Neural progenitor cell (in vitro differentiated cells): ENCODE data around the gene PADI3. TPM values are rescaled to one million over a fixed set of nuclear protein-coding genes. Genes with fewer than 3 reads are reported as not detected.

ENCODE experiments used
- DNase-seq: peaks from one replicate; pipeline ENCODE4 v3.0.0-alpha.2; 2016; ENCODE audit warnings: low spot score
- H2AFZ ChIP-seq: fragments of 200-600 bp; sonication (generic); replicated peaks from 2 replicates; pipeline ENCODE4 v1.6.1; 2016; ENCODE audit warnings: antibody characterized with exemption
- H3F3A ChIP-seq: fragments of 200-600 bp; sonication (generic); 2 replicates; pipeline ENCODE4 v1.6.1; 2016; ENCODE audit warnings: antibody characterized with exemption, low read depth
- H3K27ac ChIP-seq: fragments of 200-600 bp; sonication (generic); 2 replicates; pipeline ENCODE4 v1.5.1; 2016; ENCODE audit warnings: mild to moderate bottlenecking
- H3K27me3 ChIP-seq: fragments of 200-600 bp; sonication (generic); 2 replicates; pipeline ENCODE4 v1.6.1; 2016; ENCODE audit warnings: mild to moderate bottlenecking, moderate library complexity
- H3K36me3 ChIP-seq: fragments of 200-600 bp; sonication (generic); 2 replicates; pipeline ENCODE4 v1.5.1; 2016
- H3K4me1 ChIP-seq: fragments of 200-600 bp; sonication (generic); 2 replicates; pipeline ENCODE4 v1.6.1; 2016; ENCODE audit warnings: mixed run types
- H3K4me2 ChIP-seq: fragments of 200-600 bp; sonication (generic); 2 replicates; pipeline ENCODE4 v1.6.1; 2016
- H3K4me3 ChIP-seq: fragments of 200-600 bp; sonication (generic); 2 replicates; pipeline ENCODE4 v1.5.1; 2016
- H3K79me2 ChIP-seq: fragments of 200-600 bp; sonication (generic); 2 replicates; pipeline ENCODE4 v1.6.1; 2016; ENCODE audit warnings: low read depth
- H3K9ac ChIP-seq: fragments of 200-600 bp; sonication (generic); 2 replicates; pipeline ENCODE4 v1.6.1; 2016
- H3K9me3 ChIP-seq: fragments of 200-600 bp; sonication (generic); 2 replicates; pipeline ENCODE4 v1.5.1; 2016; ENCODE audit warnings: low read depth
- H4K20me1 ChIP-seq: fragments of 200-600 bp; sonication (generic); 2 replicates; pipeline ENCODE4 v1.6.1; 2016; ENCODE audit warnings: low read depth
- H3K27ac Mint-ChIP-seq: 3 replicates; pipeline ENCODE4 v1.8.0; 2021; ENCODE audit warnings: mixed read lengths
- H3K27me3 Mint-ChIP-seq: 2 replicates; pipeline ENCODE4 v1.8.0; 2022; ENCODE audit warnings: low read depth, mild to moderate bottlenecking, inconsistent platforms, moderate library complexity, mixed read lengths; ENCODE audit not compliant: insufficient read depth
- H3K36me3 Mint-ChIP-seq: 3 replicates; pipeline ENCODE4 v1.8.0; 2021; ENCODE audit warnings: mixed read lengths
- H3K4me1 Mint-ChIP-seq: 3 replicates; pipeline ENCODE4 v1.8.0; 2021; ENCODE audit warnings: mixed read lengths
- H3K4me3 Mint-ChIP-seq: 3 replicates; pipeline ENCODE4 v1.8.0; 2021; ENCODE audit warnings: mild to moderate bottlenecking, moderate library complexity, mixed read lengths
- H3K9me3 Mint-ChIP-seq: 3 replicates; pipeline ENCODE4 v1.8.0; 2020; ENCODE audit warnings: mixed read lengths
- CTCF ChIP-seq: fragments of 200-600 bp; sonication (generic); IDR thresholded peaks from 2 replicates; pipeline ENCODE4 v1.5.1; 2017; ENCODE audit warnings: antibody characterized with exemption, mild to moderate bottlenecking
- EZH2 ChIP-seq: fragments of 200-600 bp; sonication (generic); IDR thresholded peaks from 2 replicates; pipeline ENCODE4 v1.6.1; 2017; ENCODE audit warnings: antibody characterized with exemption, mild to moderate bottlenecking, moderate library complexity
- EZH2phosphoT487 ChIP-seq: fragments of 200-600 bp; sonication (generic); IDR thresholded peaks from 2 replicates; pipeline ENCODE4 v1.6.1; 2017; ENCODE audit warnings: antibody characterized with exemption
- total RNA-seq: library from RNA; depleted of rRNA; stranded (reverse); fragments of >200 nt; gene quantifications from 2 replicates; pipeline ENCODE4 v1.2.3, GENCODE V29; 2015; ENCODE audit warnings: low replicate concordance

Gene PADI3
- total RNA-seq, 1 donor from 2014 or later = 1.0 TPM

- peaks cover 19% of the 10 kb centered on the region for H3K4me1 Mint-ChIP-seq
- Histone ChIP-seq H3K9me3 (no peaks in the 10 kb centered on the region), H4K20me1 (no peaks in the 10 kb centered on the region), H2AFZ (no peak overlapping the region), H3K36me3 (no peaks in the 10 kb centered on the region), H3K4me1 (peaks cover 5% of the 10 kb centered on the region), H3K27me3 (no peaks in the 10 kb centered on the region), H3K4me3 (no peak overlapping the region), H3K79me2 (no peaks in the 10 kb centered on the region), H3K9ac (no peak overlapping the region), H3K4me2 (no peak overlapping the region), H3F3A (no peaks in the 10 kb centered on the region), H3K27ac (no peak overlapping the region)
- DNase-seq = no peak
- H3K27me3 Mint-ChIP-seq = peaks cover 14% of the 10 kb centered on the region
- H3K9me3 Mint-ChIP-seq = peaks cover 11% of the 10 kb centered on the region
- no peak for TF ChIP-seq EZH2
- TF ChIP-seq EZH2phosphoT487 = no peak
- TF ChIP-seq CTCF = no peak
- no peaks in the 10 kb centered on the region for H3K36me3 Mint-ChIP-seq
- no peak overlapping the region for H3K4me3 Mint-ChIP-seq
- peak overlapping the region; percentile 66 for H3K27ac Mint-ChIP-seq
These were observed 55.9 kb downstream of the PADI3 start for GRCh38 chr1:17304826-17305175.

GRCh38 chr1:17305576-17306095 lies 56.7 kb downstream of the PADI3 start:
- H3K9me3 ChIP-seq = no peaks in the 10 kb centered on the region
- H3K9ac ChIP-seq = no peak overlapping the region
- peaks cover 25% of the 10 kb centered on the region for H3K4me1 Mint-ChIP-seq
- H4K20me1 ChIP-seq = no peaks in the 10 kb centered on the region
- H3K27me3 Mint-ChIP-seq = peaks cover 20% of the 10 kb centered on the region
- TF ChIP-seq EZH2 = no peak
- no peak for TF ChIP-seq CTCF
- no peak for TF ChIP-seq EZH2phosphoT487
- H3K27me3 ChIP-seq = no peaks in the 10 kb centered on the region
- no peak overlapping the region for H3K4me2 ChIP-seq
- no peak overlapping the region for H3K4me3 ChIP-seq
- H3K27ac Mint-ChIP-seq = peak overlapping the region; percentile 11
- no peak overlapping the region for H3K4me3 Mint-ChIP-seq
- peaks cover 11% of the 10 kb centered on the region for H3K9me3 Mint-ChIP-seq
- no peak overlapping the region for H3K27ac ChIP-seq
- H3F3A ChIP-seq = no peaks in the 10 kb centered on the region
- no peaks in the 10 kb centered on the region for H3K36me3 ChIP-seq
- DNase-seq = no peak
- no peak overlapping the region for H2AFZ ChIP-seq
- peaks cover 5% of the 10 kb centered on the region for H3K4me1 ChIP-seq
- no peaks in the 10 kb centered on the region for H3K79me2 ChIP-seq
- no peaks in the 10 kb centered on the region for H3K36me3 Mint-ChIP-seq

GRCh38 chr1:17306407-17306806 lies 57.5 kb downstream of the PADI3 start:
- Histone ChIP-seq H3F3A (no peaks in the 10 kb centered on the region), H3K9ac (no peak overlapping the region), H3K36me3 (no peaks in the 10 kb centered on the region), H3K27ac (no peak overlapping the region), H2AFZ (no peak overlapping the region), H3K9me3 (no peaks in the 10 kb centered on the region), H3K4me3 (no peak overlapping the region), H3K4me1 (peaks cover 5% of the 10 kb centered on the region), H4K20me1 (no peaks in the 10 kb centered on the region), H3K79me2 (no peaks in the 10 kb centered on the region), H3K4me2 (no peak overlapping the region), H3K27me3 (no peaks in the 10 kb centered on the region)
- Mint-ChIP-seq H3K27me3 (peaks cover 20% of the 10 kb centered on the region), H3K4me1 (peaks cover 25% of the 10 kb centered on the region), H3K27ac (peak overlapping the region; percentile 11), H3K4me3 (no peak overlapping the region), H3K9me3 (peaks cover 11% of the 10 kb centered on the region), H3K36me3 (no peaks in the 10 kb centered on the region)
- DNase-seq = no peak
- TF ChIP-seq EZH2 = no peak
- TF ChIP-seq EZH2phosphoT487 = no peak
- TF ChIP-seq CTCF = no peak
